Measurements from ENCODE around the gene GJA8.
"Not testable (repeated sequence)": the region's sequence is repeated elsewhere in the genome, so short reads cannot be mapped to it uniquely, and the experiment has no call there.

Gene GJA8

DNA sequence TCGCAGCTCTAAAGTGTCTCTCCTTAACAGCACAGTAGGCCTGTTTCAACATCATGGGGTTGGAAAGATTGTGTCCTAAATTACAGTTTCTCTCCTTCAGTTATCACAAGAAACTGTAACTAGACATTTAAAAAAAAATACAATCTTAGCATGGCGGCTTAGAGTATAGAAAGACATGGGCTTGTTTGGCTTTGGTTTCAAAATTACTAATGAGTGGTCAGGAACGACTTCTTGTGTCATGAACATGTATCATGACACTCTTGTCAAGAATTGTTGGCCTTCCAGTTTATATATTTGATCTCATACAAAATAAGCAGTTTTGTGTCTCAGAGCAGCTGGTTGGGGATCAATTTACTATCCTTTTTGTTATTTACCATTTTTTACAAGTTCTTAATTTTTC, 2.1 kb downstream of the GJA8 start:
- H3K4me3 ChIP-seq (ENCODE audit: low read length) = no peak overlapping the region
- TF ChIP-seq ZNF274 (IDR thresholded peaks at IDR 0.05; ENCODE audit: low read depth, low read length) = no peak

DNA sequence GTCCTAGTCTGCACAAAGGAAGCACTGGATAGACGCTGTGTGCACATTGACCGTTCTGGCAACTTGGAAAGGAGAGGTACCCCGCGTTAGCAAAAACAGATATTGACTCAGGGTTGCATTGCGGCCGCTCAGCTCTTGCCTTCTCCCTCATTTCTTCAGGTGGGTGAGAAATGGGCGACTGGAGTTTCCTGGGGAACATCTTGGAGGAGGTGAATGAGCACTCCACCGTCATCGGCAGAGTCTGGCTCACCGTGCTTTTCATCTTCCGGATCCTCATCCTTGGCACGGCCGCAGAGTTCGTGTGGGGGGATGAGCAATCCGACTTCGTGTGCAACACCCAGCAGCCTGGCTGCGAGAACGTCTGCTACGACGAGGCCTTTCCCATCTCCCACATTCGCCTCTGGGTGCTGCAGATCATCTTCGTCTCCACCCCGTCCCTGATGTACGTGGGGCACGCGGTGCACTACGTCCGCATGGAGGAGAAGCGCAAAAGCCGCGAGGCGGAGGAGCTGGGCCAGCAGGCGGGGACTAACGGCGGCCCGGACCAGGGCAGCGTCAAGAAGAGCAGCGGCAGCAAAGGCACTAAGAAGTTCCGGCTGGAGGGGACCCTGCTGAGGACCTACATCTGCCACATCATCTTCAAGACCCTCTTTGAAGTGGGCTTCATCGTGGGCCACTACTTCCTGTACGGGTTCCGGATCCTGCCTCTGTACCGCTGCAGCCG, 5.4 kb downstream of the GJA8 start:
- no peak overlapping the region for H3K4me3 ChIP-seq (ENCODE audit: low read length)

GRCh38 chr1:147912553-147912952, 10.0 kb downstream of the GJA8 start:
- no peak for TF ChIP-seq ZNF274 (IDR thresholded peaks at IDR 0.05; ENCODE audit: low read depth, low read length)
- no peak overlapping the region for H3K4me3 ChIP-seq (ENCODE audit: low read length)

More for the DNA sequence above, 5.4 kb downstream of the GJA8 start:
- no peak for TF ChIP-seq ZNF274 (IDR thresholded peaks at IDR 0.05; ENCODE audit: low read depth, low read length)

DNA sequence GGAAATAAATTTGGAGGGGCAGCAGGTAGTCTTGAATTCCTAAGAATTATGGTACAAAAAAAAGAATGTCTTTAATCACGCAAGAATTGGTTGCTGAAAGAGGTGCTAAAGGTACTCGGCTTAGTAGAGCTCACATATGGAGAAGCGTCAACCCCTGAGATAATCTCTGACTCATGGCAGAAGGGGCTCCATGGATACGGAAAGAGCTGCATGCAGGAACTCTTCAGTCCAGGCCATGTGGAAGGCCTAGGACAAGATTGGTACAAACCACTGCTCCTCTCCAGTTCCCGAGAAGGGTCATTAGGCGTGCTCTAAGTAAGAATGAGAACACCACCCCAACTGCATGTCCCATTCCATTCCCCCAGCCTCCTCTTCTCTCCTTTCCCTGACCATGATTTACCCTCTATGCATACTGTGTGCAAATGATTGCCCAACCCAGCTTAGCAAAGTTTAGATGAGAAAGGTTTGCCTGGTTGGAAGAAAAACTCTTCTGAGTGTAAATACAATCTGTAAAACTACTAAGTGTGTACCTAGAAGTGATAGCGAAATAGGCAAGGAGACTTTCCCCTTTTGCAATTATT, 10.9 kb downstream of the GJA8 start:
- no peak overlapping the region for H3K4me3 ChIP-seq (ENCODE audit: low read length)
- TF ChIP-seq ZNF274 (IDR thresholded peaks at IDR 0.05; ENCODE audit: low read depth, low read length) = no peak

DNA sequence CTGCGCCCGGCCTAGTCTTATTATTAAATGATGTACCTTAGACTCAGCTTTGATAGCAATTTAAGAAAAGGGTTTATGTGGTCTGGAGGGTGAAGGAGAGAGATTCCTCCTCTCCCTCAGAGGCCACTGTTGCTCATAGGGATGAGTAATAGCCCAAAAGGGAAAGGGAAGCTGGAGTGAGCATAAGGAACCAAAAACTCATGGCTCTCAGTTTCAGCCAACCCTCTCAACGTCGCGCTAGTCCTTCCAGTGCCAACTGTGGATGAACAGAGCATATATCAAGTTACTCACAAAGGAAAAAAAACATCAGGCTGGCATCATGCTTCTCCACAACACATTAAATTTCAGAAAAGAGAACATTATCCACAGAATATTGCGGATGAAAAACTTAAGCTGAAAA, 17.3 kb downstream of the GJA8 start:
- no peak overlapping the region for H3K4me3 ChIP-seq (ENCODE audit: low read length)
- TF ChIP-seq ZNF274 (IDR thresholded peaks at IDR 0.05; ENCODE audit: low read depth, low read length) = no peak

GRCh38 chr1:147924813-147925212, 22.2 kb downstream of the GJA8 start:
- no peak overlapping the region for H3K4me3 ChIP-seq (ENCODE audit: low read length)
- TF ChIP-seq ZNF274 (IDR thresholded peaks at IDR 0.05; ENCODE audit: low read depth, low read length) = no peak

- H3K4me3 ChIP-seq (ENCODE audit: low read length) = not testable (repeated sequence)
These were observed 24.6 kb downstream of the GJA8 start for GRCh38 chr1:147927215-147927614.

DNA sequence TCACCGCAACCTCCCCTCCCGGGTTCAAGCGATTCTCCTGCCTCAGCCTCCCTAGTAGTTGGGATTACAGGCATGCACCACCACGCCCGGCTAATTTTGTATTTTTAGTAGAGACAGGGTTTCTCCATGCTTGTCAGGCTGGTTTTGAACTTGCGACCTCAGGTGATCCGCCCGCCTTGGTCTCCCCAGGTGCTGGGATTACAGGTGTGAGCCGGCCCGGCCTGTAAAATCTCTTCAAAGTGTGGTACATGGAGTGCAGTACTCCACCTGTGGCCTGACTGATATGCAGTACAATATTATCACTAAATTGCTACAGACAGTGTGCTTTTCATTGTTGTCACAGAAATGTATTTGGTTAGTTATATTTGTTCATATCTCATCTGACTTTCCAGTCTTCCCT, 25.1 kb downstream of the GJA8 start:
- H3K4me3 ChIP-seq (ENCODE audit: low read length) = not testable (repeated sequence)

DNA sequence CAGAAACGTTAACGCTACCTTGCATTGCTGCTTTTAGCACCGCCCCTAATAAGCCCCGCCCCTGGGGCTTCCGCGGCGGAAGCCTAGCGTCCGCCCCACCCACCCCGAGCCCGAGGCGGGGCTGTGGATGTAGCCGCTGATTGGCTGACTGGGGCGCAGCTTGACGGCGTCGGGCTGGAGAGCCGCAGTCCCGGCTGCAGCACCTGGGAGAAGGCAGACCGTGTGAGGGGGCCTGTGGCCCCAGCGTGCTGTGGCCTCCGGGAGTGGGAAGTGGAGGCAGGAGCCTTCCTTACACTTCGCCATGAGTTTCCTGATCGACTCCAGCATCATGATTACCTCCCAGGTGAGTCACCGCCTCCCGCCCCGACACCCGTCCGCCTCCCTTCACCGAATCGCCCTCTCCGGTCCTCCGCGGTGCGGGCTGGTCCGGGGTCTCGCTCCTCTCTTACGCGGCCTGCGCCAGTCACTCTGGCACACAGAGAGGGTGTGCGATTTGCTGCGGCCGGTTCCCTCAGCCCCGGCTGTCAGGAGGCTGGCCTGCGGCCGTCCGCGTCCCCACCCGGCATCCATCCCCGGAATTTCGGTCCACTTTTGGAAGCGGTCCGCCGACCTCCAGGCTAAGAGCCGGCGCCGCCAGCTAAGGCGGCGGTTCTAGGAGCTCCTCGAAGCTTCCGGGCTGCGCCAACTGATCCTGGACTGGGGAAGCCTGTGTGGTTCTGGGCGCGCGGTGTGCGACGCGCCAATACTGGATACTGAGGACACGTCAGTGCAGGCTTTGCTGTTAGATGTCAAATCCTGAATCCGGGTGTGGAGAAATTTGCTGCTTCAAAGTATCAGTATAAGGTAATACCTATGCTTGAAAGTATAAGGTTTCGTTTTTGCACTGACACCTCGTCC, 25.9 kb downstream of the GJA8 start, which contains the start of gene GPR89B:
GPR89B (plus strand) TSS at position 185 of the 897 bp plus-strand sequence; CDS start at position 302, 117 bp downstream.
- peak within 1 kb of the TSS; percentile 83 for H3K4me3 ChIP-seq (ENCODE audit: low read length)

DNA sequence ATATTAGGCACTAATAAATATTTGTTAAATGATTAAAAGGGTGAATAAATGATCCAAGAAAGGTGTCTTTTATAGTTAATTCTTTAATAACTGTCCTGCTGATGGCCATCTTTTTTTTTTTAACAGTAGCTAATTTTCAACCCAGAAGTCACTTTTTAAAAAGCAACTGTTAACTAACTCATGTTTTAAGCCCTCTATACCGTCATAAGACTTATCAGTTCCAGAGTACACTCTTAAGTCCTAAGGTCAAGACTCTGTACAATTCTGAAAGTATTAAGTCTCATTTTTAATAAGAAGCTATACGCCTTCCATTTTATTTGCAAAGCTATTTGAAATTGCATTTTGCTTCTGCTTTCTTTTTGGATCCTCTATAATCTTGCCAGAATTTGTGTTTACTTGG, 28.5 kb downstream of the GJA8 start:
- not testable (repeated sequence) for H3K4me3 ChIP-seq (ENCODE audit: low read length)

DNA sequence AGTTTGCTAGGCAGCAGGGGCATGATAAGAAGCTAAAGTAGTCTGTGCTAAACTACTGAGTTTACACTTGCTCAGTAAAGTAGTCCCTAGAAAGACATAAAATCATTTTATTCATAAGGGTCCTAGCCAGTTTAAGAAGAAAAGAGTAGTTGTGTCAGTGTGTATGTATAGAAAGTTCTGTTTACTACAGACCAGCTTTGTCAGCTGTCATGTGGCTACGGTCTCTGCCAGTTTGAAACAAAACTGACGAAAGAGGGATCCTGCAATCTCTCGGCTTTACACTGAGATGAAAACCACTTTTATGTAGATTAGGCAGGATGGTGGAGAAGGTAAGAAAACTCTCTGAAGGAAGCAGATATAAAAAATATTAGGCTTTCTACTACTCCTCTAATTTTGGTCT, 32.7 kb downstream of the GJA8 start:
- H3K4me3 ChIP-seq (ENCODE audit: low read length) = not testable (repeated sequence)

GRCh38 chr1:147940456-147940855, 37.9 kb downstream of the GJA8 start:
- H3K4me3 ChIP-seq (ENCODE audit: low read length) = not testable (repeated sequence)

DNA sequence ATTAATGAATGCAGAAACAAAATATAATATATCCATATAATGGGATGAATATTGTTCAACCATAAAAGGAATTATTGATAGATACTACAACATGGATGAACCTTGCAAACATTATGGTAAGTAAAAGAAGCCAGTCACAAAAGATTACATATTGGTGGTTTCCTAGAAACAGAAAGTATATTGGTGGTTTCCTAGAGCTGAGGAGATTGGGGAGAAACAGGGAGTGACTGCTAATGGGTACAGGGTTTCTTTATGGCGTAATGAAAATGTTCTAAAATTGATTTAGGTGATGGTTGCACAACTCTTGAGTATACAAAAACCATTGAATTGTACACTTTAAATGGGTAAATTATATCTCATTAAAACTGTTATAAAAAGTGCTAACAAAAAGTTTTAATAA, 40.0 kb downstream of the GJA8 start:
- not testable (repeated sequence) for H3K4me3 ChIP-seq (ENCODE audit: low read length)

DNA sequence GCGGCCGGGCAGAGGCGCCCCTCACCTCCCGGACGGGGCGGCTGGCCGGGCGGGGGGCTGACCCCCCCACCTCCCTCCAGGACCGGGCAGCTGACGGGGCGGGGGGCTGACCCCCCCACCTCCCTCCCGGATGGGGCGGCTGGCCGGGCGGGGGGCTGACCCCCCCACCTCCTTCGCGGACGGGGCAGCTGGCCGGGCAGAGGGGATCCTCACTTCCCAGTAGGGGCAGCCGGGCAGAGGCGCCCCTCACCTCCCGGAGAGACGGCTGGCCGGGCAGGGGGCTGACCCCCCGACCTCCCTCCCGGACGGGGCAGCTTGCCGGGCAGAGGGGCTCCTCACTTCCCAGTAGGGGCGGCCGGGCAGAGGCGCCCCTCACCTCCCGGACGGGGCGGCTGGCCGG, 46.9 kb downstream of the GJA8 start:
- not testable (repeated sequence) for H3K4me3 ChIP-seq (ENCODE audit: low read length)

Data from GM08714 (cell line).